ENCODE results near the gene SPR.

The SPR gene

DNA sequence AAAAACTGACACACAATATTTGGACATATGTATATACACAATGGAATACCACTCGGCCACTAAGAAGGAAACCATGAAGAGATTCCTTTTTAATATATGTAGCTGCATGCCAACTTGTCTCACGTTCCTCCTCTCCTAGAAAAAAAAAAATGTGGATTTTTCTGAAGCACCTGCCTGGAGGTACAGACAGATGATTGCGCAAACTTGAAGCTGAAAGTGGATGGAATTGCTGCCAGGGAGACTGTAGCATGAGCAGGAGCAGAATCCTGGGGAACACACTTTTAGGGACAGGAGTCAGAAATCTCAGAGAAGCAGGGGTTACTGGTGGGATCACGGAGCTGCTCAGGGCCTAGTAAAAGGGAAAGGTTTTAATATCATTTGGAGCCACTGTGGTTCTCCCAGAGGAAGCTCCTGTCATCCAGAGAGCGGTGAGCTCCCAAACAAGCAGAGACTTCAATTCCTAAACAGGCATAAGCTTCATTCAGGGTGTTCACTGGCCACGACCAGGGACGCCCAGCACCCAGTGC is 640 bp upstream of the SPR start:
- no peaks in the 10 kb centered on the region for H3K9me3 ChIP-seq (ENCODE audit: insufficient read depth, low read length, severe bottlenecking)
- H3K79me2 ChIP-seq (ENCODE audit: insufficient read depth, low read length) = no peaks in the 10 kb centered on the region
- H3K4me3 ChIP-seq (ENCODE audit: low read depth in 1 of 2, low read length in 2 of 2) = no peak overlapping the region
- peaks cover 3% of the 10 kb centered on the region; the same call in 1 of the 2 replicates for H4K20me1 ChIP-seq (ENCODE audit: insufficient read depth, low read length)
- no peak overlapping the region for H3K27ac ChIP-seq (ENCODE audit: low read length)
- H3K27me3 ChIP-seq (ENCODE audit: insufficient read depth, low read length, poor library complexity) = peaks cover 2% of the 10 kb centered on the region
- TF ChIP-seq EZH2 (IDR thresholded peaks at IDR 0.05; ENCODE audit: borderline replicate concordance, low read depth, low read length, severe bottlenecking) = no peak
- no peak for TF ChIP-seq CTCF (IDR thresholded peaks at IDR 0.05; ENCODE audit: borderline replicate concordance, extremely low read depth, low read length, poor library complexity, severe bottlenecking)
- no peaks in the 10 kb centered on the region for H3K4me1 ChIP-seq (ENCODE audit: insufficient read depth, low read length)
- no peaks in the 10 kb centered on the region for H3K36me3 ChIP-seq (ENCODE audit: insufficient read depth, low read length)
- no peak overlapping the region for H2AFZ ChIP-seq (ENCODE audit: low read depth, low read length)
- ATAC-seq (ENCODE audit: insufficient read depth, low read depth) (no peak), DNase-seq (no peak)
- no peak overlapping the region for H3K9ac ChIP-seq (ENCODE audit: low read depth, low read length)
- H3K4me2 ChIP-seq (ENCODE audit: insufficient read depth, low read length) = no peak overlapping the region

- Histone ChIP-seq H3K36me3 (ENCODE audit: insufficient read depth, low read length) (no peaks in the 10 kb centered on the region), H3K4me1 (ENCODE audit: insufficient read depth, low read length) (no peaks in the 10 kb centered on the region), H2AFZ (ENCODE audit: low read depth, low read length) (no peak overlapping the region), H3K27ac (ENCODE audit: low read length) (no peak overlapping the region), H3K4me3 (ENCODE audit: low read depth in 1 of 2, low read length in 2 of 2) (no peak overlapping the region), H3K9ac (ENCODE audit: low read depth, low read length) (no peak overlapping the region), H3K4me2 (ENCODE audit: insufficient read depth, low read length) (no peak overlapping the region), H3K27me3 (ENCODE audit: insufficient read depth, low read length, poor library complexity) (peaks cover 2% of the 10 kb centered on the region), H3K79me2 (ENCODE audit: insufficient read depth, low read length) (no peaks in the 10 kb centered on the region), H4K20me1 (ENCODE audit: insufficient read depth, low read length) (peaks cover 5% of the 10 kb centered on the region; the same call in 1 of the 2 replicates), H3K9me3 (ENCODE audit: insufficient read depth, low read length, severe bottlenecking) (no peaks in the 10 kb centered on the region)
- no peak for ATAC-seq (ENCODE audit: insufficient read depth, low read depth)
- TF ChIP-seq CTCF (IDR thresholded peaks at IDR 0.05; ENCODE audit: borderline replicate concordance, extremely low read depth, low read length, poor library complexity, severe bottlenecking) (no peak), EZH2 (IDR thresholded peaks at IDR 0.05; ENCODE audit: borderline replicate concordance, low read depth, low read length, severe bottlenecking) (no peak)
- no peak for DNase-seq
Measured at GRCh38 chr2:72887740-72888437, 681 bp downstream of the SPR start.

DNA sequence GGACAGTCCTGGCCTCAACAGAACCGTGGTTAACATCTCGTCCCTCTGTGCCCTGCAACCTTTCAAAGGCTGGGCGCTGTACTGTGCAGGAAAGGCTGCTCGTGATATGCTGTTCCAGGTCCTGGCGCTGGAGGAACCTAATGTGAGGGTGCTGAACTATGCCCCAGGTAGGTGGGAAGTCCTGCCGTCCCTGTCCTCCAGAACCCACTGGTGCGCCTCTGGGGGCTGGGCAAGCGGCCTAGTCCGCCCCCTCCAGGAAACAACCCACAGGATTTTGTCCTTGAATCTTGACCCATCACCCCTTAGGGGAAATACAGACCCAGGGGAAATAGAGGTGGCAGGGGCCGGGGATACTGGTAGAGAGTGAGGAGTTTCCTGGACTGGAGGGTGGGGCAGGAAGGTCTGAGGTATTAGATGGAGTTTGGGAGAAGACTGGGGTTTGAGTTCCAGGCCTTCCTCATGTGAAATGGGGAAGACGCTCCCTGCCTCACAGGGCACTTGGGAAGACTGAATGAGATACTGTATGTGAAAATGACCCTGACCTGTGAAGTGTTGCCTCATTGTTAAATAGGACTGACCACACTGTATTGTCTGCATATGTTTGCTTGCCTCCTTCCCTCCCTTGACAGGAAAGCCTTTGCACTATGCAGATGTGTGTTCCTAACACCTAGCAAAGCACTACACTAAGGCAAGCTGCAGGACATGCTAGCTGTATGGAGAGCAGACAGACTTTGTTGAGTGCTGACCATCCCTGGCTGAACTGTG is 1.4 kb downstream of the SPR start:
- H3K4me1 ChIP-seq (ENCODE audit: insufficient read depth, low read length) = no peaks in the 10 kb centered on the region
- H3K9ac ChIP-seq (ENCODE audit: low read depth, low read length) = no peak overlapping the region
- no peak overlapping the region for H3K4me3 ChIP-seq (ENCODE audit: low read depth in 1 of 2, low read length in 2 of 2)

More for the DNA sequence above, 1.4 kb downstream of the SPR start:
- no peak overlapping the region for H3K4me2 ChIP-seq (ENCODE audit: insufficient read depth, low read length)
- ATAC-seq (ENCODE audit: insufficient read depth, low read depth) (no peak), DNase-seq (no peak)
- peaks cover 5% of the 10 kb centered on the region; the same call in 1 of the 2 replicates for H4K20me1 ChIP-seq (ENCODE audit: insufficient read depth, low read length)
- peaks cover 2% of the 10 kb centered on the region for H3K27me3 ChIP-seq (ENCODE audit: insufficient read depth, low read length, poor library complexity)
- H3K27ac ChIP-seq (ENCODE audit: low read length) = no peak overlapping the region
- no peaks in the 10 kb centered on the region for H3K79me2 ChIP-seq (ENCODE audit: insufficient read depth, low read length)
- no peak overlapping the region for H2AFZ ChIP-seq (ENCODE audit: low read depth, low read length)
- H3K36me3 ChIP-seq (ENCODE audit: insufficient read depth, low read length) = no peaks in the 10 kb centered on the region
- TF ChIP-seq CTCF (IDR thresholded peaks at IDR 0.05; ENCODE audit: borderline replicate concordance, extremely low read depth, low read length, poor library complexity, severe bottlenecking) = no peak
- TF ChIP-seq EZH2 (IDR thresholded peaks at IDR 0.05; ENCODE audit: borderline replicate concordance, low read depth, low read length, severe bottlenecking) = no peak
- no peaks in the 10 kb centered on the region for H3K9me3 ChIP-seq (ENCODE audit: insufficient read depth, low read length, severe bottlenecking)
